Mucosa of stomach (tissue), 1 donor: ENCODE data around the gene PTRH1.

ENCODE experiments used
- H3K27me3 ChIP-seq: one replicate; pipeline ENCODE4 v1.7.0; 2013; ENCODE audit warnings: mild to moderate bottlenecking, low read length; ENCODE audit not compliant: control insufficient read depth, insufficient read depth
- H3K36me3 ChIP-seq: one replicate; pipeline ENCODE4 v1.7.0; 2013; ENCODE audit warnings: low read length; ENCODE audit not compliant: control insufficient read depth, insufficient read depth
- H3K4me1 ChIP-seq: one replicate; pipeline ENCODE4 v1.7.0; 2013; ENCODE audit warnings: mild to moderate bottlenecking, low read length; ENCODE audit not compliant: control insufficient read depth, insufficient read depth
- H3K4me3 ChIP-seq: one replicate; pipeline ENCODE4 v1.7.0; 2013; ENCODE audit warnings: low read length
- H3K9ac ChIP-seq: one replicate; pipeline ENCODE4 v1.7.0; 2013; ENCODE audit warnings: mild to moderate bottlenecking, low read length, moderate library complexity
- H3K9me3 ChIP-seq: one replicate; pipeline ENCODE4 v1.7.0; 2013; ENCODE audit warnings: mild to moderate bottlenecking, low read length, moderate library complexity; ENCODE audit not compliant: control insufficient read depth
- donor health status: Pancreatic carcinoma.

PTRH1 gene

DNA sequence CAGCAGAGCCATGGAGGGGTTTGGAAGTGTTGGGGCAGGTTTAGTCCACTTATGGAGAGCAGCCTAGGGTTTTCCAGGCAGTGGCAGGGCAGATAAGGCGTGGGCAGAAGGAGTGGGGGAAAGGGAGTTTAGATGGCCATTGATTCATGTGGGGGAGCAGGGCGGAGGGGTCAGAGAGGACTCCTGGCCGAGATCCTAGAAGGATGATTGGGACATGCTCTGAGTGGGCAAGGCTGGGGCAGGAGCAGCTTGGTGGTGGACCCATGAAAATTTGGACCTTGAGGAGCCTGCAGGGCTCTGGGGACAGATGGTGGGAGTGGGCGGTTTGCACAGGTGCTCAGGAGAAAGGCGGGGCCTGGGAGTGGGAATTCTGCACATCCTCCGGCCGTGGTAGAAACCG lies 37.7 kb upstream of the PTRH1 start:
- Histone ChIP-seq H3K9ac (no peak overlapping the region), H3K4me3 (no peak overlapping the region), H3K27me3 (peaks cover 37% of the 10 kb centered on the region), H3K36me3 (no peaks in the 10 kb centered on the region), H3K4me1 (no peaks in the 10 kb centered on the region), H3K9me3 (no peaks in the 10 kb centered on the region)

DNA sequence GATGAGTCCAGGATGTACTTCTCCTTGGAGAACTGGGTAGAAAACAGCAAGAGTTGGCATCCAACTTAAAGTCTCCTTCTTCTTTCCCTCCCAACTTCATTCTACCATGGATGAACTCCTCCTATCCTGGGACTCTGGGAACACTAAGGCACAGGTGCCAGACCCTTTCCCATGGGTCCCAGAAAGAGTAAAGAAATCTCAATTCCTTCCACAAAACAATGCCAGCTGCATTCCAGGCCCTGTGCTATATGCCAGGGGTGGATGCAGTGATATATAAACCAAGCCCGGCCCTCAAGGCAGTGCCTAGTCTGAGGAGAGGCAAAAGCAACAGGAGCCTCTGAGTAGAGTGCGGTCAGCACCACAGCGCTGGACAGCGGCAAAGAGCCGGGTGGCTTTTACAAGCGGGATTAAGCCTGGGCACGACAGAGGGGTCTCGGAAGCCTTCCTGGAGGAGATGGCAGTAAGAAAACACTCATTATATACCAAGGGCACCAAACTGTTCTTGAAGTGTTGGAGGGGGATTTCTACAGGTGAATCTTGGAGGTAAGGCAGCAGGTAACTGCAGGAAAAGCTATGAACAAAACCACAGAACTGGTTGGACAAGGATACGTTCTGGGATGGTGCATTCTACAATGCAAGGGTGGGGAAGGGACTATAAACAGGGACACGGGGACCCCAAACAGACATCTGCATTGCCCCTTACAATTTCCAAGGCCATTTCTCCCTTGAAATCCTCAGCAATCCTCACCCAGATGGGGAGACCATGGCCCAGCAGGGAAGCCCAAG lies 36.0 kb upstream of the PTRH1 start:
- Histone ChIP-seq H3K27me3 (peaks cover 37% of the 10 kb centered on the region), H3K4me1 (no peaks in the 10 kb centered on the region), H3K9ac (no peak overlapping the region), H3K9me3 (no peaks in the 10 kb centered on the region), H3K36me3 (no peaks in the 10 kb centered on the region), H3K4me3 (no peak overlapping the region)

DNA sequence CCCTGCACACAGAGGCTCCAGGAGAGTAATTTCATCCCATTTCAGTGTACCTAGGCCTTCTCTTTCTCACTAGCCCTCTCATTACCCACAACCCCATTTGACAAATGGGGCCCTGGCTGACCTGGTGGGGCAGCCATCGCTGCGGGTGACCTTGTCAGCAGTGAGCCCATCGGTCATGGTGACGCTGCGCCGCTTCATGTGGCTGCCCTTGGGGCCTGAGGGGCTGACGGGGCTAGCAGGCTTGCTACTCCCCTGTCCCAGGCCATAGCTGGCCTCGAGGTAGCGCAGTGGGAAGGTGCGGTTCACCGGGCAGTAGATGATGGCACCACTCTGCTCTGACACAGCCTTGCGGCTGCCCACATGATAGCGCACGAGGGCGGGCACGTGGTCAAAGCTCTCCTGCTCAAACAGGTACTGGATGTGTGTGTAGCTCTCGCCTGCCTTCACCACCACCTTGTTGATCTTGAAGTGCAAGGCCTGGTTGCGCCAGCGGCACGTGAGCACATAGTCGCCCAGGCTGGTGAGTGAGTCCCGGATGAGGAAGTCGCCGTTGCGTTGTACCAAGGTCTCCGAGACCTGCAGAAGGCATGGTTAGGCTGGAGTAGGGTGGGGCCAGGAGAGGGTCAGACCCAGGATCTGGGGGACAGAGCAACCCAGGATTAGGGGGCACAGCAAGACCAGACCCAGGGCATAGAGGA lies 33.8 kb upstream of the PTRH1 start:
- Histone ChIP-seq H3K36me3 (no peaks in the 10 kb centered on the region), H3K9me3 (no peaks in the 10 kb centered on the region), H3K4me3 (no peak overlapping the region), H3K4me1 (no peaks in the 10 kb centered on the region), H3K27me3 (peaks cover 20% of the 10 kb centered on the region), H3K9ac (no peak overlapping the region)

DNA sequence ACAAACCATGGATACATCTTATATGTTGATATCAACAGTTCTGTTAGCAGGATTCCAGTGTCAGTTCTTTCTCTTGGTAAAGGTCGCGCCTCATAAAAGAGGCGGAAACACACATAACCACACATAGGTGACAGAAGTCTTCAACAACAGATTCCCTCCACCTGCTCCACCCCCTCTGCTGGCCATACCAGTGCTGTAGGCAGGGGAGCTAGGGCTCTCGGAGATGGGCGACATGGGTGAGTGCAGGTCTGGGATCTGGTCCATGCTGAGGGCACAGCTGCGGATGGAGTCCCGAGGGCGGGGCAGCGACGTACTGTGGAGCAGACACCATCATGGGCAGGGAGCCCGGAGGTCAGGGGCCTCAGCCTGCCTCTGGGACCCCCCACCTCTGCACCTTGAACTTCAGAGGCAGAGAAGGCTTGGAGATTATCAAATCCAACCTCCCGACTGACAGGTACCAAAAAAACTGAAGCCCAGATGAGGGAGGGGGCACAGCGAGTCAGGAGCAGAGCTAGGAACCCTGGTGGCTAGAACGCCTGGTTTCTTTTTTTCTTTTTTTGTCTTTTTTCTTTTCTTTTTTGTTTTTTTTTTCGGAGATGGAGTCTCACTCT lies 31.6 kb upstream of the PTRH1 start:
- H3K27me3 ChIP-seq: peaks cover 8% of the 10 kb centered on the region
- H3K36me3 ChIP-seq: no peaks in the 10 kb centered on the region
- H3K4me3 ChIP-seq: no peak overlapping the region
- no peak overlapping the region for H3K9ac ChIP-seq
- H3K4me1 ChIP-seq: peaks cover 8% of the 10 kb centered on the region
- H3K9me3 ChIP-seq: no peaks in the 10 kb centered on the region

DNA sequence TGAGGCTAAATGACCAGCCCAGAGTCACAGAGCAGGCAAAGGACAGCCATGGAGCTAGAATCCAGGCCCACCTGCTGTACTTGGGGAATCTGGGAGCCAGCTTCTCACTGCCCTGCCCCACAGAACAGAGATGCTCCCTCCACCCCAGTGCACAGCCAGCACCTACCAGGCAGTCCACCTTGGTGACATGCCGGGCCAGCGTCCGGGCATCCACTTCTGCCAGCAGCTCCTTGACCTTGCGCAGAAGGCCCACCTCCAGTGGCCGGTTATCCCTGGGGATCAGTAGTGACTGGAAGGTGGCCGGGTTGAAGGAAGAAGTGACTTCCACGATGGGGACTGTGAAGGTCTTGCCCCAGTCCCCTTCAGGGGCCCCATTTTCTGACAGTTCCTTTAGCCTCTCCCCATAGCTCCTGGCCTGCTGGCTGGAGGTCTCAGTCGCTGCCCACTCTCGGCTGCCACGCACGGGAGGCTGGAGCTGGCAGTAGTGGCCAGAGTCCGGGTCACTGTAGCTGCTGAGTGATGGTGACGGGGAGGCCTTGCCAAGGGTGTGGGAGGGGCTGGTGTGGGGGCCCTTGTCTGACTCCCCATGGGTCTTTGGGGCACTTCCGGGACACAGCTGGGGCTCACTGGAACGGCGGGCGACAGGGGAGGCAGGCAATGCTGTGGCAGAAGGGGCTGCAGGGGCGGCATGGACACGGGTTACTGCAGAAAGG lies 29.1 kb upstream of the PTRH1 start:
- Histone ChIP-seq H3K4me1 (peaks cover 22% of the 10 kb centered on the region), H3K4me3 (no peak overlapping the region), H3K36me3 (no peaks in the 10 kb centered on the region), H3K9ac (no peak overlapping the region), H3K27me3 (peaks cover 8% of the 10 kb centered on the region), H3K9me3 (no peaks in the 10 kb centered on the region)

- H3K4me1 ChIP-seq: peaks cover 22% of the 10 kb centered on the region
- no peaks in the 10 kb centered on the region for H3K9me3 ChIP-seq
- H3K36me3 ChIP-seq: no peaks in the 10 kb centered on the region
- no peak overlapping the region for H3K4me3 ChIP-seq
- H3K27me3 ChIP-seq: peaks cover 8% of the 10 kb centered on the region
- no peak overlapping the region for H3K9ac ChIP-seq
Observed at GRCh38 chr9:127742435-127743088, 27.1 kb upstream of the PTRH1 start.

DNA sequence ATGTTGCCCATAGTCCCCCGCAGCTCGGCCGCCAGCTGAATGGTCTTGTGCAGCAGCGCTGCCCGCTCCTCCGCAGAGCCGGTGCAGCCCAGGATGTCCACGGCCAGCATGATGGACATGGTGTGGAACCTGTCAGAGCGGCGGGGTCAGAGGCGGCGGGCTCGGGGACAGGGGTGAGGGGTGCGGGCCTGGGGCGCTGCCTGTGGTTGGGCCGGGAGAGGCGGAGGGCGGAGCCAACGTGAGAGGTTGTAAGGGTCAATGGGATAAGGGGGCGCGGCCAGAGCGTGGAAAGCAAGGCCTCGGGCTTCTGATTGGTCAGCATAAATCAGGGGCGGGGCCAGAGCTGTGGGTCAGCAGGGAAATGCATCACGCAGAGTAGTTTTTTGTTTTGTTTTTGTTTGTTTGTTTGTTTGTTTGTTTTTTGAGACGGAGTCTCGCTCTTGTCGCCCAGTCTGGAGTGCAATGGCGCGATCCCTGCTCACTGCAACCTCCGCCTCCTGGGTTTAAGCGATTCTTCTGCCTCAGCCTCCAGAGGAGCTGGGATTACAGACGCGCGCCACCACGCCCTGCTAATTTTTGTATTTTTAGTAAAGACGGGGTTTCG lies 26.5 kb upstream of the PTRH1 start:
- H3K9me3 ChIP-seq: no peaks in the 10 kb centered on the region
- H3K4me1 ChIP-seq: peaks cover 22% of the 10 kb centered on the region
- H3K27me3 ChIP-seq: peaks cover 8% of the 10 kb centered on the region
- H3K36me3 ChIP-seq: no peaks in the 10 kb centered on the region
- H3K4me3 ChIP-seq: no peak overlapping the region
- H3K9ac ChIP-seq: no peak overlapping the region

DNA sequence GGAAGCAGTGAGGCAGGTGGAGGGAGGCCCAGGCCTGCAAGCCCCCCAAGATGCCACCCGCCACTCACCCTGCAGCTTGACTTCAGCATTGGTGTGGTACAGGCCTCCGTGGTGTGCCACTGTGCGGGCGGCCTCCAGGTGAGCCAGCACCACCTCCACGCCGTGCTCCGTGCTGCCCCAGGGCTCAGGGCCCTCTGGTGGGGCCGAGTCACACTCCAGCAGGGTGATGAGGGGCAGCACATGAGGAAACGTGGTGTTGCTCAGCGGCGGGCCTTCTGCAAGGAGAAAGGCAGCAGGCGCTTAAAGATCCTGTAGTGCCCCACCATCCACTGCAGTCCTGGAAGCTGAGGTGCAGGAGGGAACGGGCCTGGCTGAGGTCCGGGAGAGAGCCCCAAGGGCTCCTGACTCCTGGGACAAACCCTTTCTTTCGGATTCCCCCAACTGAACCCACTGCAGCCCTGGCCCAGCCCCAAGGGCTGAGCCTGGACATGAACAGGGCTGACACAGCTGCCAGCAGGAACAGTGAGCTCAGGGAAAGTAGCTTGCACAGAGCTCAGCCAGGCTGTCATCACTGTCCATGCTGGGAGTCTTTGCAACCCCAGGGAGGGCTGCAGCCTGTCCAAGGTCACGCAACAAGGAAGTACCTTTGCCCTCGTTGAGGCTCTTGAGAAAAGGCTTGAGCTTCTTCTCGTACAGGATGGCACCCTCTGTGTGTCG lies 24.3 kb upstream of the PTRH1 start:
- H3K36me3 ChIP-seq: no peaks in the 10 kb centered on the region
- peaks cover 8% of the 10 kb centered on the region for H3K27me3 ChIP-seq
- no peak overlapping the region for H3K9ac ChIP-seq
- no peak overlapping the region for H3K4me3 ChIP-seq
- H3K9me3 ChIP-seq: no peaks in the 10 kb centered on the region
- H3K4me1 ChIP-seq: peaks cover 22% of the 10 kb centered on the region

GRCh38 chr9:127738666-127739065 lies 23.2 kb upstream of the PTRH1 start:
- H3K27me3 ChIP-seq: peaks cover 8% of the 10 kb centered on the region
- no peak overlapping the region for H3K9ac ChIP-seq
- peaks cover 32% of the 10 kb centered on the region for H3K4me1 ChIP-seq
- no peaks in the 10 kb centered on the region for H3K9me3 ChIP-seq
- no peaks in the 10 kb centered on the region for H3K36me3 ChIP-seq
- H3K4me3 ChIP-seq: no peak overlapping the region

GRCh38 chr9:127735530-127736185 lies 20.2 kb upstream of the PTRH1 start:
- Histone ChIP-seq H3K36me3 (no peaks in the 10 kb centered on the region), H3K9me3 (no peaks in the 10 kb centered on the region), H3K4me1 (peaks cover 15% of the 10 kb centered on the region), H3K27me3 (no peaks in the 10 kb centered on the region), H3K9ac (no peak overlapping the region), H3K4me3 (no peak overlapping the region)
